Amniotic stem cell (primary cell): ENCODE results near the gene FGF18.
A peak's percentile ranks its signal among the peaks of the same experiment; 100 is the strongest.

Experiments used
- DNase-seq: peaks from one replicate; lab custom pipeline; 2025; lab: John Stamatoyannopoulos, UW

FGF18 gene

DNA sequence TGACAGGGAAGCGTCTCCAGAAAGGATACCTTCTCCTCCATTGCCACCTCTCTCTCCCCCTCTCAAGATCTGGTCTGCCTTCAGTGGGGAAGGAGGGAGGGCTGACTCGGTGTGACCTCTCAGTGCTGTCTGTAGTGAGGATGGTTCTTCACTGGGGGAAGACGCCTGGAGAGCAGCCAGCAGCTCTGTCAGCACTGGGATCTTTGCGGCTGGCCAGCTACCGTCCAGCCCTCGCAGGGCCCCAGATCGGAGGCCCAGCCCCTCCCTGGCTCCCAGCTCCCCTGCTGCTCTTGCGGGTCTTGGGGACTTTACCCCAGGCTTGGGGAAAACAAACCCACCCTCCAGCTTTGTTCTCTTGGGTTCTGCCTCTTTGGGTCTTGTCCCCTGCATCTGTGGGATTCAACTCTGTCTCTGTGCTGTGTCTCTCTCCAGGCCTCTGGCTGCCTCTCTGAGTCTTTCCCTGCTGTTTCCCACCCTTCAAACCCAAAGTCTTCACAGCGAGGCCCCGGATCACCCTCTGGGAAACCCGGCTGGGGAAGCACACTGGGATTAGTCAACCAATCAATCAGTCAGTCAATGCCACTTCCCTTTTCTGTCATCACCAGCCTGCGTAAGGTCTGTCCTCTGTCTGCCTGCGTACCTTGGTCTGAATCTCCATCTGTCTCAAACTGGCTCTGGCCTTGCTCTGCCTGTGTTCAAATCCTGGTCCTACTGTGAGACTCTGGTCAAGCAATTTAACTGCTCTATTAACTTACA lies 23.0 kb downstream of the FGF18 start:
- no peak for DNase-seq

DNA sequence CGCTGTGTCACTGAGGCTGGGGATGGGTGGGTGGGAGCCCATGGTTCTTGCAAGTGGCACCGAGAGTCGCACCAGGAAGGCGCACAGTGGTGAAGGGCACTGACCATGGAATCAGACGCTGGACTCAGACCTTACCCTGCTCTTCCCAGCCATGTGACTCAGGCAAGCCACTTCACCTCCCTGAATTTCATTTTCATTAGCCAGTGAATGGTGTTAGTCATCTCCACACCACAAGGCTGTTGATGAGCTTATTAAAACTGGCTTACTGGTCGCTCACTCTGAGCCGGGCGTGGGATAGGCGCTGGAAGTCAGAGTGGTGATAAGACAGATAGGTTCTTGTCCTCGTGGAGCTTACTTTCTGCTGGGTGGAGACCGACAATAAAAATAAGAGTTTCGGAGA lies 25.1 kb downstream of the FGF18 start:
- DNase-seq: no peak

DNA sequence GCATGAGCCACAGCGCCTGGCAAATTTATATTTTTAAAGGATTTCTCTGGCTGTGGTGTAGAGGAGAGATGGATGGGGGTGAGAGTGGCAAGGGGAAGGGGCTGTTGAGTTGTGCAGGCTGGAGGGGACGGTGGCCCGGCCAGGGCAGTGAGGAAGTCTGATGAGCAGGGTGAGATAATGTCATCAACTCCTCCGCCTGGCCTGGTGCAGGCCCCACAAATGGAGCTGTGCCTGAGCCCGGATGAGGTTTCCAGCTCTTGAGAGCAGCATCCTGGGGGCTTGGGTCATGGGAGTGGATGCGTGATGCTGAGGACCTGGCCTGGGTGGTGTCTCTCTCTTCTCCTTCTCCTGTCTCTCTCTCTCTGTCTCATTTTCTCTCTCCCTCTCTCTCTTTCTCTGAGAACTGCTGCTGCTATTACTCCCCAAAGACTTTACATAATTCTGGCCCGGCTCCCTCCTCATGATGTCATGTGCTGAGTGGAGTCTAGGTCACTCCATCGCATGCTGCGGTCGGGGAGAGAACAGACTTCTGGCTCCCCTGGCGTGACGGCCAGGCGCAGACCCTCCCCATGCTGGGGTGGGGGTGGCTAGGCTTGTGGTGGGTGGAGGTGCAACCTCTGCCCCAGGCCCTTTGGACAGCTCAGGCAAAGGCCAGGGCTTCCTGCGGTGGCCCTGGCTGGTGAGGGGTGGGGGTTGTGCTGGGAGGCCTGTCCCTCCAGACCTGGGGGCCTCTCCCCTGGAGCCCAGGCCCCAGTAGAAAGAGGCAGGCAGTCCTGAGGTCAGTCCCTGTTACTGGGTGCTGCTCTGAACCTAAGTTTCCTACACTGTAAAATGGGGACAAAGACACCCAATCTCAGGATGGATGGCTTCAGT lies 26.4 kb downstream of the FGF18 start:
- DNase-seq: no peak

DNA sequence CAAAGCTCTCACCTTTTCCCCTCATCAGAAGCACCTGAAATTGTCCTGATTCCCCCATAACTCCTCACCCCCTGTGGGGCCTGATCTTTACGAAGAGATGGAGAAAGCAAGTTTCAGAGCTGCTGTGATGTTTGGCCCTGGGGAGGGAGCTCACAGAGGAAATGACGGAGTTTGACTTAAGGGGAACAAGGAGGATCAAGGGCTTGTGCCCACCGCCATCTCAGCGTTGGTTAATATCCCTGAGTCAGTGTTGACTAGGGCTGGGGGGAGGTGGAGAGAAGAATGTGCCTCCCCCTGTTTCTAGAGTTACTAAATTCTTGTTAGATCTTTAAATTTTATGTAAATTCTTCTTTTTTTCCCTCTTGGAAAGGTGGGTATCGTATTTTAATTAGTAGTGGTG lies 27.8 kb downstream of the FGF18 start:
- no peak for DNase-seq

DNA sequence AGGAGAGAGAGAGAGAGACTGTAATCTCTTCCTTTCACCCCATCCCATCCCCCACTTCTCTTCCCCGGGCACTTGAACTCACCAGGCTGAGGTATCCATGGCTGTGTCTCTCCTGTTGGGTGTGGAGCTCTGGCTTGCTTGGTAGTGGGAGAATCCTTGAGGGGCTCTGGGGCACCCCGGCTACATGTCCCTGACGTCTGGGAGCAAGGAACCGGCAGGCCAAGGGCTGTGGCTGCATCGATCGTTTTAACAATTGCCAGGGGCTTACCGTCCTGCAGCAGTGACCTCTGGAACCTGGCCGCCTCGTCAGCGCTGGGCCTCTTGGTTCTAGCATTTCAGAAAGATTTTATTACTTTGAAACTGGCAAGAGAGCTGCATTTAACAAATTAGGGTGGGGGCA lies 30.0 kb downstream of the FGF18 start:
- DNase-seq: no peak

DNA sequence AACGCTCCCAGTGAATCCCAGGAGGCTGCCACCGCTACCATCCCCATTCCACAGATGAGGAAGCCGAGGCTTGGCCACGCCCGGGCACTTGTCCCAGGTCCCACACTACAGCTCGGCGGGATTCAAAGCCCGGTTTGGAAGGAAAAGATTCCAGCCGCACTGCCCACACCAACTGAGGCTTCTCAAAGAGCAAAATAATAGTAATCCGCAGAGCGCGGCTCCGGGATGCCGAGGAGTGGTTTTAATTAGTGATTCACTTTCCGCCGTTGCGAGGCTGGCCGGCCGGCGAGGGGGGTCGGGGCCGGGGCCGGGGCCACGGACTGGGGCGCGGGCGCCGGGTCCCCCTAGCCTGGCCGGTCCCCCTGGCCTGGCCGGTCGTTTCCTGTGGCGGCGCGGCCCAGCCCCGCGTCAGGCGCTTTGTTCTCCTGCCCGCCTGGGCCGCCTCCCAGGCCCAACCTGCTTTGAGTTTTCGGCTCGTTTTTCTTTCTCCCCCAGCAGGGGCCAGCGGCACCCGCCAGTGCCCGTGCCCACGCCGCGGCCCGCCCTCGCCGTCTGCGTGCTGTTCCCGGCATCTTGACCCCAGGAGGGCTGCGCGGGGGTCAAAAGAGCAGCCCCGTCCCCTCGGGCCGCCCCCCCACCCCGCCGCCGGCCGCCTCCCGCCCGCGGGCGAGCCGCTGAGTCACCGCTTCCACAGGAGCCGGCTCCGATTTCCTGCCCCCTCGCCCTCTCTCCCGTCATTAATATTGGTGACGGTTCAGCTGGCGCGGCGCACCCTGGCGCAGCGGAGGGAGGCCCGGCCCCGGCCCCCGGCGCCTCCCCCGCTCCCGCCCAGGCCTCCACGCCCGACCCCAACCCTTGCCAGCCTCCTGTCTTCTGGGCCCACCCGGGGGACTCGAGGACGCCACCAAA lies 31.2 kb downstream of the FGF18 start:
- DNase-seq: peak; percentile 58

DNA sequence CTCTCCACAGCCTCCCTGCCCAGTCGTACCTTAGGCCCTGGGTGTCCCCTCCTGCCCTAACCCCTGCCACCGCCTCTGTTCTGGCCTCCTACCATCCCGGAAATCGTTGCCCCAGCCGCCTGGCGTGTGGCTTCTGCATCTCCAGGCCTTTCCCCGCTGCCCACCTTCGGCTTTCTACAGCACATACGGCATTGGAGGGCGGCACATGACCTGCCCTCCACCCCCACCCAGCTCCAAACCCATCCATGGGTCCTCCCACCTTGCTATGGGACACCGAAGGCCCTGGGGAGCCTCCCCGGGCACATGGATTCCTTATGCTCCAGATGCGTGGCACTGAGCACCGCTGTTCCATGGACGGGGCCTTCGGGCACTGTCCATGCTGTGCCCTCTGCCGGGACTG lies 32.0 kb downstream of the FGF18 start:
- DNase-seq: no peak

DNA sequence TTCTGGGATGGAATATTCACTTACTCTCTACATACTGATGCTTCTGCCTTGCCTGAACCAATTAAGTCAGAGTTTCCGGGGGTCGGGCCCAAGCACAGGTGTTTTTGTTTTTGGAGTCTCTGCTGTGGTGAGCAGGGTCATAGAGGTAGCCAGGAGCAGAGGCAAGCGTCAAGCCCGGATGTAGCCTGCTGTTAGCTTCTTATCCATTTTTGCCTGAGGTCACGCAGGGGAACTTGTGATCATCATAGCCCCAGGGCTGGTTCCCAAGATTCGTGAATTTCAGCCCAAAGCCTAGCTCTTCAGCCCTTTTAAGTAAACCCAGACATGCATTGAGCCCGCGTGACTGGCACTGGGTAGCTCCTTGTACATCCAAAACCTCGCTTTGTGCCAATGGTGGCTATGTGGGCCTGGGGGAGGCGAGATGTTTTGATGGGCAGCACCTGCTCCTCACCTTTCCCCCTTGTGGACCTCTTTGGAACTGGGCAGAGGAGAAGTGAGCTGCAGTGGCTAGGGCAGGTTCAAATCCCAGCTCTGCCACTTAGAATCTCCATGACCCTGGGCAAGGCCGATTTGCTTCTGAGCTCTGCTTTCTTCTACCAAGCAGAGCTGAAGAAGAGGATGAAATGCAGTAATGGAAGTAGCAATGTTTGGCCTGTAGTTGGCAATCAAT lies 33.7 kb downstream of the FGF18 start:
- no peak for DNase-seq

DNA sequence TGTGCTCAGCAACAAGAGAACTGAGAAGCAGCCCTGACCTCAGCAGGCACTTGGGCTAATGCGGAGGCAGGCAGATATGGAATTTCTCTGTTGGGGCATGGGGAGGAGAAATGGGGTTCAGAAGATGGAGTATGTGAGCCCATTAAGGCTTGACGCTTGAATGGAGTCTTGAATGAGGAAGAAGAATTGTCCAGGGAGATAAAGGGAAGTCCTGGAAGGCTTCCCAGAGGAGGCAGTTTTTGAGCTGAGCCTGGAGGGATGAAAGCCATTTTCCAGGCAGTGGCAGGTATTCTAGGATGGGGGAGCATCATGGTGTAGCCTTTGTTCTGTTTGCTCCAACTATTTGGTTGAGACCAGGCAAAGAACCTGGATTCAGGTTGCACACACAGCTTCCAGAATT lies 34.5 kb downstream of the FGF18 start:
- no peak for DNase-seq

DNA sequence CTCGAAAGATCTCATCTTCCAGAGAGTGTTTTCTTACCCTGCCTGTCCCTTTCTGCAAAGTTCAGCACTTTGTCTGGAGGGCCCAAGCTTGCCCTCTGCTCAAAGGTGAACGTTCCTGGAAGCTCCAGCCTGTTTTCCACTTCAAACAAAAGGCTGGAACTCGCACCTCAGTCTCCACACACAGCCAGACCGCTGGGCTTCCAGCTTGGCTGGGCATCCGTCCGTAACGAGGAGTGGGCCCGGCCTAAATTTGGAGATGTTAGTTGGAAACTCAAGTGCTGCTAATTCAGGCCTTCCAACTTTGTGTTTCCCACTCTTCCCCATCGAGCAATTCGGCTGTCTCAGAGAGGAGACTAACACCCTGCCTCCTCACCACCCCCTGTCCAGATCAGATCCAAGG lies 35.1 kb downstream of the FGF18 start:
- no peak for DNase-seq

DNA sequence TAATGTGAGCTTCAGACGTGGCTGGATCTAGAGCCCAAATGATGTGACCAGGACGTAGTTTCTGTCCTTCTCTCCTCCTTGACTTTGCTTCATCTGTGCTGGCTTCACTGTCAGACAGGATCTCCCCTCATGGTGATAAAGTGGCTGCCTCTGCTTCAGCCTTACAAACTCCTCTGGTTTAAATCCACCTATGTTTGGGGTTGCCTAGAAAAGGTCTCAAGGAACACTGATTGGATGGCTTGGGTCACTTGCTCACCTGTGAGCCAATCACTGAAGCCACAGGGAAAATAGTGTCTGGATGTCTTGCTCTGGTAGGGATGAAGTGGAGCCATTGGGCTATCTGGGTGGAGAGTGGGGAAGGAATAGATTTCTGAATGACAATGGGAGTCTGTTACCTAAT lies 36.1 kb downstream of the FGF18 start:
- DNase-seq: no peak

DNA sequence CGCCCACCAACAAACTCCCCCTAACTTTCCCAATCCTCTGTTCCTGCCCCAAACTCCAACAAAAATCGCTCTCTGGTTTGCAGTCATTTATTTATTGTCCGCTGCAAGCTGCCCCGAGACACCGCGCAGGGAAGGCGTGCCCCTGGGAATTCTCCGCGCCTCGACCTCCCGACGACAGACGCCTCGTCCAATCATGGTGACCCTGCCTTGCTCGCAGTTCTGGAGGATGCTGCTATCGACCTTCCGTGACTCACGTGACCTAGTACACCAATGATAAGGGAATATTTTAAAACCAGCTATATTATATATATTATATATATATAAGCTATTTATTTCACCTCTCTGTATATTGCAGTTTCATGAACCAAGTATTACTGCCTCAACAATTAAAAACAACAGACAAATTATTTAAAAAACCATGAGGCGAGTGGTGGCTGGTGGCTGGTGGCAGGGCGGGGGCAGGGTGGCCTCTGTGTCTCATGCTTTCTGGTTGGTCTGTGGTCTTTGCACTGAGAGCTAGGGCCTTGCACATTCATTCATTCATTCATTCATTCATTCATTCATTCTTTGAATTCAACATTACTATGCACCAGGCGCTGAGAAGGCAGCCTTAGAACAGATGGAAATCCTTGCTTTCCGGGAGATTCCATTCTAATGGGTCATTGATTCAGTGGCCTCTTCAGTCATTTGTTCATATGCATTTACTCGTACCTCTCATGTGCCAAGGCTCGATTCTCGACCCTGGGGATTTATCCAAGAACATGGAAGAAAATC lies 37.9 kb downstream of the FGF18 start:
- DNase-seq: no peak

DNA sequence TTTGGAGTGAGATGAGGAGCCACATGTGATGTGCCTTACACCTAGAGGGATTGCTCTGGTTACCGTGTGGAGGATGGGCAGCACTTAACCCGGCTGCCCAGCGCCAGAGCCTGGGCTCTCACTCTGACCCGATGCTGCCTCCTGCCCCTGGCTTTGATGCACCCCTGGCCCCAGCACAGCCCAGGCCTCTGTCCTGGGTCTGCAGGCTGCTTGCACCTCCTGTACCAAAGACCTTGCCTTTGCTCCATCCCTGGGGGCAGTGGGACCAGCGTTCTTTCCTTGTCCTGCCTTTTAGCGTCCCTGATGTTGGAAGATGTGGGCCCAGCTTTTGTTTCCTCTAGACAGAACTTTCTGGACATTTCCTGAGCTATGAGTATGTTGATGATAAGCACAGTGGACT lies 40.4 kb downstream of the FGF18 start:
- DNase-seq: no peak

DNA sequence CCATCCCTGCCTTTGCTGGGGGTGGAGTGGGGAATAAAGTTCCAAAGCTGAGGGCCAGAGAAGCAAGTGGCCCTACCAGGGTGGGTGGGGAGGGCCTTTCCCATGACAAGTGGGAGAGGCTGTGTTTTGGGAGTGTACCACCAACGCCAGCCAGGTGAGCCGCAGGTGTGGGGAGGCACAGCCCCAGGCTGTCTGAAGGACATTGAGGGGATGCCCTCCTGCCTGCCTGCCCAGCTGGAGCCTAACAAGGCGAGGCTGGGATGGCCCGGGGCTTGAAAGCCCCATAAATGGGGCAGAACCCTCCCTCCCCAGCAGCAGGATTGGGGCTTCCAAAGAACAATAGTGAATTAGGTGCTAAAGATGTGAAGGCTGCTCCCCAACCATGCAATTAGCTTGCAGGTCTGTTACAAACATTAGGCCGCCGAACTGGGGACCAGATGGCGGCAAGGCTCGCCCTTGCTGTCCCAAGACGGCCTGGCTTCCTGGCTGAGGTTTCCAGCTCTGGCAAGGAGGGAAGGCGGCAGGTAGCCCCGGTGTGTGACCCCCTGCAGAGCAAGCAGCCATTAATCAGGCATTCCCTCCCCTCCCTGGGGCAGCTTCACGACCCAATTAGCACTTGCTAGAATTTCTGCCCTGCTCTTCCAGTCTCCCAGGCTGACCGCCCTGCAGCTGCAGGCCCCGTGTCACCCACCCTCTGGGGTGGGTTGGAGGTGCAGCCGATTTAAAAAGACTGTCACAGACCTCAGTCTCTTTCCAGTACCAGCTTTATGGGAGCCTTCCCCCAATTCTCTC lies 42.9 kb downstream of the FGF18 start:
- DNase-seq: no peak

DNA sequence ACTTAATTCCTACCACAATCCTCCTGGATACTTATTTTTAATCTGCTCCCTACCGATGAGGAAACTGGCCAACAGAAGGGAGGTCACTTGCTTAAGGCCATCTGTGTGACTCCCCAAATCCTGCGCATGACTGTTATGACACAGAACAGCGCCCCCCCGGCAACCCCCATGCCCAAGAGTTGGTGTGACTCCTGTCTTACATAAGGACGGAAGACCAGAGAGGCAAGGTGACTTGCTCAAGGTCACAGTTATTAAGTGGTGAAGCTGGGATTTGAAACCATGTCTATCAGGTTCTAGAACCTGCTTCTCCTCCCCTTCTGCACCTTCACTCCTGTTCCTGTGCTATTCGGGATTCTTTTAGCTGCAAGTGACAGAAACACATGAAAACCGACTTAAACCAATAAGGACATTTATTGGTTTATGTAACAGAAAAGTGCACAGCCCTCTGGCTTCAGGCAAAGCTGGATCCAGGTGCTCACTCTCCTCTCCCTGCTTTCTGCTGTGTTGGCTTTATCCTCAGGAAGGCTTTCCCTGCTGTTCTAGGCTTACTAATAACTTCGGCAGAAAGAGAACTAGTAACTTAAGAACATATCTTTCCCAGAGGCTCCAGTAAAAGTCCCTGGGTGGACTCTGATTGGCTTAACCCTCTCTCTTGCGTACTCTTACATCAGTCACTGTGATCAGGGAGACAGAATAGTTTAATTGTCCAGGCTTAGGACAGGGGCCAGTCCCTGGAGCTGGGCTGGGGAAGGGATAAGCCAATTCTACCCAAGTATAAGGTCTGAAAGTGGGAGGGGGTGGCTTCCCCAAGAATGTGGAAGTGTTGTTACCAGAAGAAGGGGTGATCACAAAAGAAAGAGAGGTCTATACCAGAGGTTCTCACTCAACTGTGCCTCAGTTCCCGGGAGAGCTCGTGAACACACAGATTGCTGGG lies 43.7 kb downstream of the FGF18 start:
- no peak for DNase-seq

DNA sequence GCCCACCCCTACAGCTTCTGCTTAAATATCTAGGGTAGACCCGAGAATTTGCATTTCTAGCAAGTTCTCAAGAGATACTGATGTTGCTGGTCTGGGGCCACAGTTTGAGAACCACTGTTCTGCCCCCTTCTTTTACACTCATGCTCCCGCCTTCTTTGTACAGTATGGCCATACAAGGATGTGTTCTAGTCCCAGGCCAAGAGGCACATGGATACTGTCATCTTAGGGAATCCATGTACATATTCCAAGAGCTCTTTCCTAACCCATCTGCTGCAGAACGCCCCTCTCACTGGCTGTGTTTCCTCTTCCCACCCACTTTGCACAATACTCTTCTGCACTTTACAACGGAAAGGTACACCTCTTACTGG lies 44.4 kb downstream of the FGF18 start:
- DNase-seq: no peak

DNA sequence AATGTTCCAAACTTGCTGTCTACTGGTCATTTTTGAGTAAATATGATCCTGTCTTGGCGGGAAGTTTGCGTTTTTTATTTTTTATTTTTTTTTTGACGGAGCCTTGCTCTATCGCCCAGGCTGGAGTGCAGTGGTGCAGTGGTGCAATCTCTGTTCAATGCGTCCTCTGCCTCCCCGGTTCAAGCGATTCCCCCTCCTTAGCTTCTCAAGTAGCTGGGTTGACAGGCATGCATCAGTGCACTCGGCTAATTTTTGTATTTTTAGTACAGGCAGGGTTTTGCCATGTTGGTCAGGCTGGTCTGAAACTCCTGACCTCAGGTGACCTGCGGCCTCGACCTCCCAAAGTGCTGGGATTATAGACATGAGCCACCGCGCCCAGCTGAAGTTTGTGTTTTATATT lies 45.4 kb downstream of the FGF18 start:
- no peak for DNase-seq

DNA sequence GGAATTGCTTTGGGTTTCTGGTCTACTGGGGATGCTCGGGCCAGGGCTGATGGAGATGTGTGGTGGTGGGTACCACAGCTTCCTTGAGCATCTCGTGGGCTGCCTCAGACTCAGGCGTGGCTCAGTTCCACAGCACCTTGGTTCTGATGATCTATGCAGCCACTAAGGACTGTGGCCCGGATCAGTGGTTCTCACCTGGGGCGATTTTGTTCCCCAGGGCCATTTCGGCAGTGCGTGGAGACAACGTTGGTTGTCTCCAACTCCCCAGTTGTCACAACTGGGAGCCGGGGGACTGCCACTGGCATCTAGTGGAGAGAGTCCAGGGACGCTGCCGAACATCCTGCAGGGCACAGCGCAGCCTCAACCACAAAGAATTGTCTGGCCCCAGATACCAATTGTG lies 47.7 kb downstream of the FGF18 start:
- no peak for DNase-seq

DNA sequence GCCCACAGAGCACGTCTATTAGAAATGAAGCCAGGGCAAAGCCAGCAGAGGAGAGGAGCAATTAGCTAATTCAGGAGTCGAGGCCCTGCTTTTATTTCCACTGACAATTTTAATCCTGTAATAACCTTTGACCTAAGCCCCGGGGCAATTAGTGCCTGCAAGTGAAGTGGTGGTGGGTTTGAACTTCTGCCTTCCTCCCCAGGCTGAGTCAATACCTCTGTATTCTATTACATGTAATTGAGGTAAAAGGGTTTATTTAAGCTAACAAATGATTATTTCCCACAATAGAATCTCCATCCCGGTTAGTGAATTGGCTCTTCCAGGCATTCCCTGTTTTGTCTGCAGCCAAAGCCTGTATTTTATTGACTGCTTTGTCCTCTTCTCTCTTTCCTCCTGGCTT lies 49.9 kb downstream of the FGF18 start:
- no peak for DNase-seq
